Glutamatergic neuron (in vitro differentiated cells): ENCODE data around the gene ABHD12. TPM values are rescaled to one million over a fixed set of nuclear protein-coding genes. Genes with fewer than 3 reads are reported as not detected.

Experiments
- DNase-seq: peaks from one replicate; pipeline ENCODE4 v3.0.0; 2022
- H3K27ac Mint-ChIP-seq: one replicate; pipeline ENCODE4 v1.8.0; 2020; ENCODE audit warnings: mild to moderate bottlenecking, mixed read lengths, inconsistent platforms; ENCODE audit not compliant: unreplicated experiment
- H3K27me3 Mint-ChIP-seq: one replicate; pipeline ENCODE4 v1.8.0; 2020; ENCODE audit warnings: mild to moderate bottlenecking, moderate library complexity, mixed read lengths, inconsistent platforms; ENCODE audit not compliant: unreplicated experiment
- H3K36me3 Mint-ChIP-seq: one replicate; pipeline ENCODE4 v1.8.0; 2020; ENCODE audit warnings: mild to moderate bottlenecking, mixed read lengths, inconsistent platforms; ENCODE audit not compliant: unreplicated experiment
- H3K4me1 Mint-ChIP-seq: one replicate; pipeline ENCODE4 v1.8.0; 2020; ENCODE audit warnings: mild to moderate bottlenecking, low read depth, mixed read lengths, inconsistent platforms; ENCODE audit not compliant: unreplicated experiment
- H3K4me3 Mint-ChIP-seq: one replicate; pipeline ENCODE4 v1.8.0; 2020; ENCODE audit warnings: mild to moderate bottlenecking, mixed read lengths, inconsistent platforms; ENCODE audit not compliant: unreplicated experiment
- H3K9me3 Mint-ChIP-seq: one replicate; pipeline ENCODE4 v1.8.0; 2020; ENCODE audit warnings: mild to moderate bottlenecking, moderate library complexity, mixed read lengths, inconsistent platforms; ENCODE audit not compliant: unreplicated experiment
- CTCF ChIP-seq: fragments of 200-600 bp; sonication (generic); IDR thresholded peaks from one replicate; pipeline ENCODE4 v1.5.0; 2021; ENCODE audit not compliant: partially characterized antibody, unreplicated experiment
- total RNA-seq: library from RNA; stranded (reverse); fragmentation: NEBNext Ultra II Directional; extraction: Animal tissue kit (Norgen Biotek cat#: 25700); gene quantifications from one replicate; pipeline ENCODE4 v1.2.1, GENCODE V29; 2021; ENCODE audit not compliant: unreplicated experiment

ABHD12 gene
- total RNA-seq, 1 donor from 2014 or later = 101 TPM

- Mint-ChIP-seq H3K27ac (no peak overlapping the region), H3K36me3 (peaks cover 6% of the 10 kb centered on the region), H3K9me3 (peaks cover 11% of the 10 kb centered on the region), H3K27me3 (peaks cover 2% of the 10 kb centered on the region), H3K4me1 (peaks cover 18% of the 10 kb centered on the region), H3K4me3 (no peak overlapping the region)
- no peak for DNase-seq
- TF ChIP-seq CTCF = no peak
Measured at GRCh38 chr20:25397821-25398220, 7.2 kb upstream of the ABHD12 start.

- no peak overlapping the region for H3K27ac Mint-ChIP-seq
- no peak overlapping the region for H3K4me3 Mint-ChIP-seq
- H3K4me1 Mint-ChIP-seq = peaks cover 18% of the 10 kb centered on the region
- TF ChIP-seq CTCF = no peak
- H3K27me3 Mint-ChIP-seq = peaks cover 2% of the 10 kb centered on the region
- no peak for DNase-seq
- no peaks in the 10 kb centered on the region for H3K36me3 Mint-ChIP-seq
- peaks cover 7% of the 10 kb centered on the region for H3K9me3 Mint-ChIP-seq
Measured at GRCh38 chr20:25397096-25397495, 6.5 kb upstream of the ABHD12 start.

GRCh38 chr20:25394996-25395395 is 4.4 kb upstream of the ABHD12 start:
- Mint-ChIP-seq H3K36me3 (no peaks in the 10 kb centered on the region), H3K9me3 (peaks cover 7% of the 10 kb centered on the region), H3K27ac (no peak overlapping the region), H3K4me1 (peaks cover 18% of the 10 kb centered on the region), H3K4me3 (no peak overlapping the region), H3K27me3 (peaks cover 2% of the 10 kb centered on the region)
- no peak for DNase-seq
- no peak for TF ChIP-seq CTCF

- peaks cover 11% of the 10 kb centered on the region for H3K9me3 Mint-ChIP-seq
- H3K27ac Mint-ChIP-seq = no peak overlapping the region
- no peak for DNase-seq
- no peak overlapping the region for H3K4me3 Mint-ChIP-seq
- TF ChIP-seq CTCF = no peak
- peaks cover 1% of the 10 kb centered on the region for H3K36me3 Mint-ChIP-seq
- H3K4me1 Mint-ChIP-seq = peaks cover 17% of the 10 kb centered on the region
- H3K27me3 Mint-ChIP-seq = peaks cover 2% of the 10 kb centered on the region
Measured at GRCh38 chr20:25394276-25394675, 3.6 kb upstream of the ABHD12 start.

- Mint-ChIP-seq H3K27me3 (peaks cover 9% of the 10 kb centered on the region), H3K4me3 (peak overlapping the region; percentile 91), H3K27ac (peak overlapping the region; percentile 83), H3K36me3 (peaks cover 4% of the 10 kb centered on the region), H3K4me1 (peaks cover 11% of the 10 kb centered on the region), H3K9me3 (peaks cover 10% of the 10 kb centered on the region)
- DNase-seq = peak; percentile 68
- no peak for TF ChIP-seq CTCF
Measured at GRCh38 chr20:25389858-25390537, 637 bp downstream of the ABHD12 start.
